CD14-positive monocyte (primary cell): ENCODE results near the gene SEPTIN5. TPM values are rescaled to one million over a fixed set of nuclear protein-coding genes. Genes with fewer than 3 reads are reported as not detected.

Source experiments
- DNase-seq, 3 donors: peaks; one replicate each; pipeline ENCODE4 v3.0.0-alpha.2; 2011 to 2022
- H2AFZ ChIP-seq: 2 replicates; pipeline ENCODE4 v1.6.0; 2012; ENCODE audit warnings: mild to moderate bottlenecking, low read depth, low read length, inconsistent platforms; ENCODE audit not compliant: insufficient read depth, poor library complexity, severe bottlenecking
- H3K27ac ChIP-seq, 2 donors: 1 replicate in 1 of 2; 2 replicates in 1 of 2; pipeline ENCODE4 v1.5.1; 2012 to 2013; ENCODE audit warnings: low read length in 2 of 2, control low read depth in 1 of 2, inconsistent platforms in 1 of 2, low read depth in 1 of 2, mild to moderate bottlenecking in 1 of 2
- H3K27me3 ChIP-seq, 2 donors: one replicate each; pipeline versions ENCODE4 v1.6.0 to v1.6.1; 2011 to 2013; ENCODE audit warnings: low read length in 2 of 2; ENCODE audit not compliant: control insufficient read depth in 2 of 2, insufficient read depth in 2 of 2
- H3K36me3 ChIP-seq, 2 donors: replicated peaks in 1 of 2; 1 replicate in 1 of 2; 2 replicates in 1 of 2; pipeline versions ENCODE4 v1.5.1 to v1.6.1; 2012 to 2013; ENCODE audit warnings: low read length in 2 of 2, control low read depth in 1 of 2, inconsistent platforms in 1 of 2, mild to moderate bottlenecking in 1 of 2; ENCODE audit not compliant: insufficient read depth in 2 of 2, control insufficient read depth in 1 of 2
- H3K4me1 ChIP-seq, 2 donors: 1 replicate in 1 of 2; 2 replicates in 1 of 2; pipeline versions ENCODE4 v1.5.1 to v1.6.1; 2012 to 2013; ENCODE audit warnings: low read length in 2 of 2, control low read depth in 1 of 2, inconsistent platforms in 1 of 2, mild to moderate bottlenecking in 1 of 2, moderate library complexity in 1 of 2; ENCODE audit not compliant: insufficient read depth in 2 of 2, control insufficient read depth in 1 of 2
- H3K4me2 ChIP-seq: replicated peaks from 2 replicates; pipeline ENCODE3; 2012; ENCODE audit warnings: low read length, moderate library complexity, mild to moderate bottlenecking; ENCODE audit not compliant: poor library complexity, severe bottlenecking; ENCODE audit errors: extremely low read depth
- H3K4me3 ChIP-seq, 3 experiments: fragments of 200-600 bp in 1 of 3; sonication (generic) in 1 of 3; replicated peaks in 1 of 3; 1 replicate in 2 of 3; 2 replicates in 1 of 3; pipeline ENCODE4 v1.5.1; 2011 to 2013; ENCODE audit warnings: low read length in 3 of 3, mild to moderate bottlenecking in 3 of 3, control low read depth in 2 of 3, low read depth in 2 of 3, inconsistent platforms in 1 of 3, moderate library complexity in 1 of 3
- H3K79me2 ChIP-seq: 2 replicates; pipeline ENCODE4 v1.6.0; 2012; ENCODE audit warnings: mild to moderate bottlenecking, control low read depth, inconsistent platforms, low read length, moderate library complexity; ENCODE audit not compliant: insufficient read depth
- H3K9ac ChIP-seq: 2 replicates; pipeline ENCODE4 v1.6.0; 2017; ENCODE audit warnings: low read length, mild to moderate bottlenecking; ENCODE audit not compliant: insufficient read depth, poor library complexity, severe bottlenecking
- H3K9me3 ChIP-seq, 2 donors: replicated peaks in 1 of 2; 1 replicate in 1 of 2; 2 replicates in 1 of 2; pipeline versions ENCODE4 v1.5.1 to v1.6.1; 2012 to 2013; ENCODE audit warnings: low read length in 2 of 2, control low read depth in 1 of 2; ENCODE audit not compliant: control insufficient read depth in 1 of 2, insufficient read depth in 1 of 2
- H4K20me1 ChIP-seq: 2 replicates; pipeline ENCODE4 v1.6.0; 2012; ENCODE audit warnings: mild to moderate bottlenecking, low read length, control low read depth, moderate library complexity; ENCODE audit not compliant: insufficient read depth
- H3K27ac Mint-ChIP-seq, 7 donors: one replicate each; pipeline ENCODE4 v1.8.0; 2020; ENCODE audit warnings: mild to moderate bottlenecking in 7 of 7, mixed read lengths in 7 of 7, moderate library complexity in 6 of 7, inconsistent platforms in 2 of 7
- H3K27me3 Mint-ChIP-seq, 3 donors: one replicate each; pipeline ENCODE4 v1.8.0; 2021 to 2022; ENCODE audit warnings: low read depth in 3 of 3, mild to moderate bottlenecking in 3 of 3, mixed read lengths in 3 of 3, moderate library complexity in 3 of 3, inconsistent platforms in 1 of 3
- H3K36me3 Mint-ChIP-seq, 2 donors: one replicate each; pipeline ENCODE4 v1.8.0; 2020; ENCODE audit warnings: mixed read lengths in 2 of 2, inconsistent platforms in 1 of 2, mild to moderate bottlenecking in 1 of 2
- H3K4me1 Mint-ChIP-seq: one replicate; pipeline ENCODE4 v1.8.0; 2020; ENCODE audit warnings: mild to moderate bottlenecking, mixed read lengths
- H3K4me3 Mint-ChIP-seq, 2 donors: one replicate each; pipeline ENCODE4 v1.8.0; 2020; ENCODE audit warnings: mild to moderate bottlenecking in 2 of 2, mixed read lengths in 2 of 2, moderate library complexity in 1 of 2
- H3K9me3 Mint-ChIP-seq, 7 donors: one replicate each; pipeline ENCODE4 v1.8.0; 2020 to 2022; ENCODE audit warnings: mixed read lengths in 7 of 7, mild to moderate bottlenecking in 6 of 7, moderate library complexity in 6 of 7, inconsistent platforms in 2 of 7
- WGBS: methylation state at CpG from one replicate; pipeline ENCODE4 v1.1.5; 2013; ENCODE audit warnings: missing lambda C conversion rate; ENCODE audit not compliant: insufficient coverage; 5-methylcytosine and 5-hydroxymethylcytosine counted together
- intact Hi-C, 2 donors: fragments of 100-400 bp; cut with micrococcal nuclease; formaldehyde crosslinking; loops; one replicate each; pipeline versions ENCODE4 v1.15.0 to v1.15.1; 2023
- polyA plus RNA-seq, 3 donors: library from polyadenylated mRNA; depleted of rRNA in 1 of 3; unstranded in 2 of 3; stranded (reverse) in 1 of 3; fragments of 300-500 nt in 2 of 3; fragments of >200 nt in 1 of 3; fragmentation: Illumina TruSeq in 2 of 3; gene quantifications; 1 replicate in 2 of 3; 2 replicates in 1 of 3; pipeline ENCODE4 v1.2.3, GENCODE V29; 2012 to 2021
- TF ChIP-seq, protein P1 (sequence below): fragments of 200-600 bp; IDR thresholded peaks from one replicate; pipeline ENCODE4 v1.8.0; 2022; ENCODE audit warnings: antibody characterized with exemption, mild to moderate bottlenecking

The SEPTIN5 gene
- polyA plus RNA-seq, 3 donors: 0.50 to 0.64 TPM; not detected in 1

GRCh38 chr22:19753090-19753842, 39.0 kb downstream of the SEPTIN5 start:
- H3K4me1 ChIP-seq: peaks cover 11 to 18% of the 10 kb centered on the region in 2 donors
- no peak overlapping the region for H3K9ac ChIP-seq
- H3K9me3 ChIP-seq: peaks cover 0 to 21% of the 10 kb centered on the region in 2 donors
- peak overlapping the region in 1 of 2 donors; percentile 82 for H3K4me3 Mint-ChIP-seq
- peaks cover 3 to 5% of the 10 kb centered on the region in 2 donors for H3K36me3 Mint-ChIP-seq
- peaks cover 0 to 19% (median 6%) of the 10 kb centered on the region in 7 donors for H3K9me3 Mint-ChIP-seq
- no peak overlapping the region for H3K4me2 ChIP-seq
- intact Hi-C loops: no loop called here
- H3K27me3 ChIP-seq: peaks cover 28 to 70% of the 10 kb centered on the region in 2 donors
- H3K4me1 Mint-ChIP-seq: peaks cover 16% of the 10 kb centered on the region
- H3K4me3 ChIP-seq: no peak overlapping the region
- H3K27ac Mint-ChIP-seq: peak overlapping the region in 1 of 7 donors; percentile 23
- TF ChIP-seq, protein P1, sequence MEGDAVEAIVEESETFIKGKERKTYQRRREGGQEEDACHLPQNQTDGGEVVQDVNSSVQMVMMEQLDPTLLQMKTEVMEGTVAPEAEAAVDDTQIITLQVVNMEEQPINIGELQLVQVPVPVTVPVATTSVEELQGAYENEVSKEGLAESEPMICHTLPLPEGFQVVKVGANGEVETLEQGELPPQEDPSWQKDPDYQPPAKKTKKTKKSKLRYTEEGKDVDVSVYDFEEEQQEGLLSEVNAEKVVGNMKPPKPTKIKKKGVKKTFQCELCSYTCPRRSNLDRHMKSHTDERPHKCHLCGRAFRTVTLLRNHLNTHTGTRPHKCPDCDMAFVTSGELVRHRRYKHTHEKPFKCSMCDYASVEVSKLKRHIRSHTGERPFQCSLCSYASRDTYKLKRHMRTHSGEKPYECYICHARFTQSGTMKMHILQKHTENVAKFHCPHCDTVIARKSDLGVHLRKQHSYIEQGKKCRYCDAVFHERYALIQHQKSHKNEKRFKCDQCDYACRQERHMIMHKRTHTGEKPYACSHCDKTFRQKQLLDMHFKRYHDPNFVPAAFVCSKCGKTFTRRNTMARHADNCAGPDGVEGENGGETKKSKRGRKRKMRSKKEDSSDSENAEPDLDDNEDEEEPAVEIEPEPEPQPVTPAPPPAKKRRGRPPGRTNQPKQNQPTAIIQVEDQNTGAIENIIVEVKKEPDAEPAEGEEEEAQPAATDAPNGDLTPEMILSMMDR: no peak
- no peak overlapping the region for H2AFZ ChIP-seq
- no peaks in the 10 kb centered on the region for H3K36me3 ChIP-seq
- no peak for DNase-seq
- 94% methylated on average over 7 of the region's 10 CpGs for WGBS
- H3K27ac ChIP-seq: no peak overlapping the region
- H3K79me2 ChIP-seq: no peaks in the 10 kb centered on the region
- peaks cover 50 to 79% (median 63%) of the 10 kb centered on the region in 3 donors for H3K27me3 Mint-ChIP-seq
- H4K20me1 ChIP-seq: no peaks in the 10 kb centered on the region

- Histone ChIP-seq H4K20me1 (no peaks in the 10 kb centered on the region), H3K4me3 (no peak overlapping the region), H3K9ac (no peak overlapping the region), H3K9me3 (peaks cover 0 to 29% of the 10 kb centered on the region in 2 donors), H3K27me3 (peaks cover 35 to 77% of the 10 kb centered on the region in 2 donors), H3K36me3 (no peaks in the 10 kb centered on the region), H3K27ac (no peak overlapping the region), H3K4me2 (no peak overlapping the region), H3K4me1 (peaks cover 11 to 18% of the 10 kb centered on the region in 2 donors), H3K79me2 (no peaks in the 10 kb centered on the region), H2AFZ (no peak overlapping the region)
- TF ChIP-seq, protein P1: no peak
- H3K36me3 Mint-ChIP-seq: peaks cover 3 to 5% of the 10 kb centered on the region in 2 donors
- peaks cover 0 to 21% (median 6%) of the 10 kb centered on the region in 7 donors for H3K9me3 Mint-ChIP-seq
- peak overlapping the region in 1 of 2 donors; percentile 82 for H3K4me3 Mint-ChIP-seq
- intact Hi-C loops: no loop called here
- peaks cover 16% of the 10 kb centered on the region for H3K4me1 Mint-ChIP-seq
- H3K27ac Mint-ChIP-seq: no peak overlapping the region
- peaks cover 55 to 85% (median 69%) of the 10 kb centered on the region in 3 donors for H3K27me3 Mint-ChIP-seq
- WGBS: 82% methylated on average over 4 of the region's 14 CpGs
- no peak for DNase-seq
Measured at GRCh38 chr22:19753996-19754700, 39.8 kb downstream of the SEPTIN5 start.
